SK-N-SH (cell line): Measurements from ENCODE around the gene LRR1. TPM values are rescaled to one million over a fixed set of nuclear protein-coding genes. Genes with fewer than 3 reads are reported as not detected.

Experiments used
- CTCF ChIA-PET: fragments of 300-600, 350-600 bp; formaldehyde crosslinking; extraction: SDS; loops from one replicate; lab custom pipeline; 2021; lab: Yijun Ruan, JAX
- POLR2A ChIA-PET: fragments of 350-600 bp; sonication (Branson Sonifier 250); formaldehyde crosslinking; extraction: SDS; loops from one replicate; lab custom pipeline; 2020; ENCODE audit warnings: antibody characterized with exemption, inconsistent platforms; lab: Yijun Ruan, JAX
- DNase-seq: peaks from one replicate; pipeline ENCODE4 v3.0.0; 2012
- H2AFZ ChIP-seq: fragments of 200-600 bp; sonication (generic); 2 replicates; pipeline ENCODE4 v1.8.1; 2016; ENCODE audit warnings: antibody characterized with exemption, mild to moderate bottlenecking, low read depth
- H3F3A ChIP-seq: fragments of 200-600 bp; sonication (generic); replicated peaks from 2 replicates; pipeline ENCODE3; 2016; ENCODE audit warnings: antibody characterized with exemption, mild to moderate bottlenecking; ENCODE audit not compliant: insufficient read depth
- H3K27ac ChIP-seq, 2 experiments: fragments of 200-500 bp in 1 of 2; fragments of 200-600 bp in 1 of 2; sonication (Bioruptor generic) in 1 of 2; sonication (generic), shearing (Covaris generic) in 1 of 2; 2 replicates each; pipeline versions ENCODE4 v1.5.1 to v1.6.1; 2014 to 2016; ENCODE audit warnings: low read depth in 2 of 2, inconsistent platforms in 1 of 2, low read length in 1 of 2, mild to moderate bottlenecking in 1 of 2, mixed read lengths in 1 of 2
- H3K27me3 ChIP-seq: fragments of 200-600 bp; sonication (generic), shearing (Covaris generic); 2 replicates; pipeline ENCODE4 v1.6.1; 2016; ENCODE audit warnings: mixed run types; ENCODE audit not compliant: insufficient read depth
- H3K36me3 ChIP-seq, 2 experiments: fragments of 200-500 bp in 1 of 2; fragments of 200-600 bp in 1 of 2; sonication (Bioruptor generic) in 1 of 2; sonication (generic) in 1 of 2; replicated peaks in 1 of 2; 2 replicates each; pipeline versions ENCODE3 to v1.5.1; 2014 to 2016; ENCODE audit warnings: low read length in 1 of 2, mild to moderate bottlenecking in 1 of 2; ENCODE audit not compliant: insufficient read depth in 2 of 2, control insufficient read depth in 1 of 2
- H3K4me1 ChIP-seq, 2 experiments: fragments of 200-500 bp in 1 of 2; fragments of 200-600 bp in 1 of 2; sonication (Bioruptor generic) in 1 of 2; sonication (generic), shearing (Covaris generic) in 1 of 2; 2 replicates each; pipeline versions ENCODE4 v1.5.1 to v1.6.1; 2014 to 2016; ENCODE audit warnings: low read depth in 1 of 2, low read length in 1 of 2, mixed run types in 1 of 2; ENCODE audit not compliant: insufficient read depth in 2 of 2, control insufficient read depth in 1 of 2
- H3K4me2 ChIP-seq: fragments of 200-600 bp; sonication (generic), shearing (Covaris generic); 2 replicates; pipeline ENCODE4 v1.6.1; 2017; ENCODE audit warnings: mixed run types
- H3K4me3 ChIP-seq, 2 experiments: fragments of 200-500 bp in 1 of 2; fragments of 200-600 bp in 1 of 2; sonication (Bioruptor generic) in 1 of 2; sonication (generic), shearing (Covaris generic) in 1 of 2; 2 replicates each; pipeline versions ENCODE4 v1.5.1 to v1.8.1; 2014 to 2016; ENCODE audit warnings: low read depth in 2 of 2, inconsistent platforms in 1 of 2, low read length in 1 of 2, mild to moderate bottlenecking in 1 of 2, mixed read lengths in 1 of 2, moderate library complexity in 1 of 2
- H3K79me2 ChIP-seq: fragments of 200-600 bp; sonication (generic); 2 replicates; pipeline ENCODE4 v1.8.1; 2017; ENCODE audit warnings: mild to moderate bottlenecking; ENCODE audit not compliant: insufficient read depth
- H3K9ac ChIP-seq: fragments of 200-600 bp; sonication (generic); 2 replicates; pipeline ENCODE4 v1.6.1; 2017; ENCODE audit warnings: mixed run types
- H3K9me2 ChIP-seq: fragments of 200-600 bp; sonication (generic); 2 replicates; pipeline ENCODE4 v1.6.1; 2017; ENCODE audit warnings: mixed run types
- H3K9me3 ChIP-seq: fragments of 200-600 bp; sonication (generic); 2 replicates; pipeline ENCODE4 v1.6.1; 2017; ENCODE audit warnings: mixed run types, mild to moderate bottlenecking, moderate library complexity
- H4K20me1 ChIP-seq: fragments of 200-600 bp; sonication (generic); 2 replicates; pipeline ENCODE4 v1.6.1; 2017; ENCODE audit warnings: mild to moderate bottlenecking, mixed run types; ENCODE audit not compliant: insufficient read depth
- ELF1 ChIP-seq: IDR thresholded peaks from 2 replicates; pipeline ENCODE4 v1.4.0; 2012
- EP300 ChIP-seq, 2 experiments: IDR thresholded peaks; 2 replicates each; pipeline versions ENCODE4 v1.4.0 to v1.6.1; 2012; ENCODE audit warnings: borderline replicate concordance in 1 of 2, low read depth in 1 of 2, low read length in 1 of 2
- FOXJ3 ChIP-seq: sonication (generic); formaldehyde crosslinking; IDR thresholded peaks from 2 replicates; pipeline ENCODE4 v1.5.1; 2020; ENCODE audit warnings: mild to moderate bottlenecking, missing genetic modification reagents
- FOXM1 ChIP-seq: IDR thresholded peaks from 2 replicates; pipeline ENCODE4 v1.4.0; 2012; ENCODE audit warnings: low read depth, mild to moderate bottlenecking
- MAX ChIP-seq: IDR thresholded peaks from 2 replicates; pipeline ENCODE4 v1.4.0; 2012; ENCODE audit warnings: low read depth
- MEF2A ChIP-seq: IDR thresholded peaks from 2 replicates; pipeline ENCODE4 v1.4.0; 2012; ENCODE audit warnings: low read depth, borderline replicate concordance
- MXI1 ChIP-seq: IDR thresholded peaks from 2 replicates; pipeline ENCODE4 v1.6.1; 2012; ENCODE audit warnings: mild to moderate bottlenecking, low read depth, low read length, improper control_type of control experiment
- NFIC ChIP-seq: IDR thresholded peaks from 2 replicates; pipeline ENCODE4 v1.4.0; 2012; ENCODE audit warnings: borderline replicate concordance
- RAD21 ChIP-seq: IDR thresholded peaks from 2 replicates; pipeline ENCODE4 v1.6.1; 2012; ENCODE audit warnings: mild to moderate bottlenecking, low read length
- RCOR1 ChIP-seq: fragments of 150-350 bp; IDR thresholded peaks from 2 replicates; pipeline ENCODE4 v1.6.1; 2017; ENCODE audit warnings: antibody characterized with exemption, low read length
- SMC3 ChIP-seq: IDR thresholded peaks from 2 replicates; pipeline ENCODE4 v1.6.1; 2012; ENCODE audit warnings: low read depth, low read length, improper control_type of control experiment
- TAF1 ChIP-seq: IDR thresholded peaks from 2 replicates; pipeline ENCODE4 v1.6.1; 2012; ENCODE audit warnings: low read depth, mild to moderate bottlenecking, low read length, moderate library complexity, borderline replicate concordance
- TCF12 ChIP-seq: IDR thresholded peaks from 2 replicates; pipeline ENCODE4 v1.4.0; 2012
- USF1 ChIP-seq: IDR thresholded peaks from 2 replicates; pipeline ENCODE4 v1.4.0; 2012; ENCODE audit warnings: low read depth, borderline replicate concordance
- YY1 ChIP-seq: IDR thresholded peaks from 2 replicates; pipeline ENCODE4 v1.4.0; 2012; ENCODE audit warnings: low read depth, mild to moderate bottlenecking
- WGBS: methylation state at CpG from one replicate; pipeline ENCODE4 v1.1.6; 2017; ENCODE audit warnings: low lambda C conversion rate; 5-methylcytosine and 5-hydroxymethylcytosine counted together
- polyA plus RNA-seq, 3 experiments: library from polyadenylated mRNA; depleted of rRNA; stranded (reverse); fragments of >200 nt; gene quantifications; 2 replicates each; pipeline ENCODE4 v1.2.3, GENCODE V29; 2012
- TF ChIP-seq, protein P1 (sequence below): fragments of 150-350 bp; IDR thresholded peaks from 2 replicates; pipeline ENCODE4 v1.6.1; 2017; ENCODE audit warnings: antibody characterized with exemption, low read length, low read depth, borderline replicate concordance
- TF ChIP-seq, protein P2 (sequence below): IDR thresholded peaks from 2 replicates; pipeline ENCODE4; 2012
- TF ChIP-seq, protein P3 (sequence below): fragments of 200-600 bp; sonication (generic); IDR thresholded peaks from 2 replicates; pipeline ENCODE4 v1.6.1; 2017; ENCODE audit warnings: antibody characterized with exemption, mild to moderate bottlenecking, moderate library complexity

LRR1 gene
- polyA plus RNA-seq, 1 of the 3 experiments (the other 2 are of a cell fraction), result 9.3 TPM

GRCh38 chr14:49550286-49551184 lies 48.2 kb upstream of the LRR1 start:
- no peak overlapping the region for H3K4me2 ChIP-seq
- H3K27me3 ChIP-seq, result no peaks in the 10 kb centered on the region
- no peaks in the 10 kb centered on the region for H3K79me2 ChIP-seq
- H2AFZ ChIP-seq, result no peak overlapping the region
- no peak overlapping the region for H3K9ac ChIP-seq
- 66% methylated on average over 5 of the region's 5 CpGs for WGBS
- H3K27ac ChIP-seq, result no peak overlapping the region
- H4K20me1 ChIP-seq, result no peaks in the 10 kb centered on the region
- TF ChIP-seq YY1 (no peak), MXI1 (no peak), RCOR1 (no peak), TAF1 (no peak), EP300 (IDR thresholded peaks at IDR 0.05; ENCODE audit: borderline replicate concordance in 1 of 2, low read depth in 1 of 2, low read length in 1 of 2) (no peak), SMC3 (no peak), TCF12 (no peak), FOXM1 (no peak), RAD21 (peak; percentile 58), FOXJ3 (CRISPR knock-in tag) (no peak), USF1 (no peak), ELF1 (no peak), MAX (no peak), MEF2A (no peak), NFIC (no peak)
- TF ChIP-seq, protein P1, sequence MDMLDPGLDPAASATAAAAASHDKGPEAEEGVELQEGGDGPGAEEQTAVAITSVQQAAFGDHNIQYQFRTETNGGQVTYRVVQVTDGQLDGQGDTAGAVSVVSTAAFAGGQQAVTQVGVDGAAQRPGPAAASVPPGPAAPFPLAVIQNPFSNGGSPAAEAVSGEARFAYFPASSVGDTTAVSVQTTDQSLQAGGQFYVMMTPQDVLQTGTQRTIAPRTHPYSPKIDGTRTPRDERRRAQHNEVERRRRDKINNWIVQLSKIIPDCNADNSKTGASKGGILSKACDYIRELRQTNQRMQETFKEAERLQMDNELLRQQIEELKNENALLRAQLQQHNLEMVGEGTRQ, result no peak
- TF ChIP-seq, protein P2, sequence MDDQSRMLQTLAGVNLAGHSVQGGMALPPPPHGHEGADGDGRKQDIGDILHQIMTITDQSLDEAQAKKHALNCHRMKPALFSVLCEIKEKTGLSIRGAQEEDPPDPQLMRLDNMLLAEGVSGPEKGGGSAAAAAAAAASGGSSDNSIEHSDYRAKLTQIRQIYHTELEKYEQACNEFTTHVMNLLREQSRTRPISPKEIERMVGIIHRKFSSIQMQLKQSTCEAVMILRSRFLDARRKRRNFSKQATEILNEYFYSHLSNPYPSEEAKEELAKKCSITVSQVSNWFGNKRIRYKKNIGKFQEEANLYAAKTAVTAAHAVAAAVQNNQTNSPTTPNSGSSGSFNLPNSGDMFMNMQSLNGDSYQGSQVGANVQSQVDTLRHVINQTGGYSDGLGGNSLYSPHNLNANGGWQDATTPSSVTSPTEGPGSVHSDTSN, result no peak
- TF ChIP-seq, protein P3, sequence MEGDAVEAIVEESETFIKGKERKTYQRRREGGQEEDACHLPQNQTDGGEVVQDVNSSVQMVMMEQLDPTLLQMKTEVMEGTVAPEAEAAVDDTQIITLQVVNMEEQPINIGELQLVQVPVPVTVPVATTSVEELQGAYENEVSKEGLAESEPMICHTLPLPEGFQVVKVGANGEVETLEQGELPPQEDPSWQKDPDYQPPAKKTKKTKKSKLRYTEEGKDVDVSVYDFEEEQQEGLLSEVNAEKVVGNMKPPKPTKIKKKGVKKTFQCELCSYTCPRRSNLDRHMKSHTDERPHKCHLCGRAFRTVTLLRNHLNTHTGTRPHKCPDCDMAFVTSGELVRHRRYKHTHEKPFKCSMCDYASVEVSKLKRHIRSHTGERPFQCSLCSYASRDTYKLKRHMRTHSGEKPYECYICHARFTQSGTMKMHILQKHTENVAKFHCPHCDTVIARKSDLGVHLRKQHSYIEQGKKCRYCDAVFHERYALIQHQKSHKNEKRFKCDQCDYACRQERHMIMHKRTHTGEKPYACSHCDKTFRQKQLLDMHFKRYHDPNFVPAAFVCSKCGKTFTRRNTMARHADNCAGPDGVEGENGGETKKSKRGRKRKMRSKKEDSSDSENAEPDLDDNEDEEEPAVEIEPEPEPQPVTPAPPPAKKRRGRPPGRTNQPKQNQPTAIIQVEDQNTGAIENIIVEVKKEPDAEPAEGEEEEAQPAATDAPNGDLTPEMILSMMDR, result peak; percentile 45
- TF ChIP-seq, all 33 proteins: peak for 2
- ChIA-PET POLR2A (no interaction called here), CTCF (interaction anchor here (1.0 to 3.7 kb wide), 11 partner anchors 12 to 89 kb away, joined by 3 to 27 read pairs (median 5); no protein-coding TSS in a partner anchor)
- DNase-seq, result peak; percentile 26
- Histone ChIP-seq H3F3A (no peaks in the 10 kb centered on the region), H3K9me2 (no peaks in the 10 kb centered on the region), H3K4me3 (no peak overlapping the region), H3K9me3 (no peaks in the 10 kb centered on the region), H3K36me3 (no peaks in the 10 kb centered on the region), H3K4me1 (peaks cover 0 to 4% of the 10 kb centered on the region in 2 experiments; a peak in 1 of 4 replicates)
